K562 (cell line): Measurements from ENCODE around the gene DYRK1A. TPM values are rescaled to one million over a fixed set of nuclear protein-coding genes. Genes with fewer than 3 reads are reported as not detected.

ENCODE experiments used
- RCOR1 ChIP-seq, 2 experiments: IDR thresholded peaks; 2 replicates each; pipeline ENCODE4 v1.6.1; 2012; ENCODE audit warnings: low read depth in 2 of 2, low read length in 2 of 2, borderline replicate concordance in 1 of 2, improper control_type of control experiment in 1 of 2
- TCFL5 ChIP-seq: fragments of 250-450 bp; sonication (Bioruptor Pico); conservative IDR thresholded peaks from 2 replicates; pipeline ENCODE4 v1.6.1; 2021; ENCODE audit warnings: mild to moderate bottlenecking, moderate library complexity, matching md5 sums
- ZNF766 ChIP-seq: fragments of 200-800 bp; sonication (Bioruptor generic); conservative IDR thresholded peaks from 2 replicates; pipeline ENCODE4 v1.6.1; 2016; ENCODE audit warnings: missing genetic modification characterization, missing compliant biosample characterization
- polyA plus RNA-seq, 8 experiments: library from polyadenylated mRNA; depleted of rRNA in 4 of 8; stranded (reverse) in 5 of 8; unstranded in 3 of 8; fragments of >200 nt; fragmentation: Nextera tagmentation in 2 of 8; fragmentation: Illumina TruSeq in 1 of 8; extraction: Ambion mirVana in 2 of 8; extraction: Trizol in 1 of 8; gene quantifications; 2 replicates each; pipeline versions ENCODE4 v1.2.1 to v1.2.3, GENCODE V29; 2011 to 2014; ENCODE audit warnings: inconsistent platforms in 1 of 8, missing spikeins in 1 of 8
- total RNA-seq, 7 experiments: library from RNA; depleted of rRNA in 6 of 7; stranded (reverse); fragments of >200 nt in 6 of 7; fragmentation: Illumina TruSeq in 2 of 7; extraction: Trizol in 2 of 7; gene quantifications; 2 replicates each; pipeline versions ENCODE4 v1.2.1 to v1.2.3, GENCODE V29; 2011 to 2021; ENCODE audit warnings: low replicate concordance in 1 of 7
- TF ChIP-seq, protein P1 (sequence below): sonication (generic); formaldehyde crosslinking; IDR thresholded peaks from 2 replicates; pipeline ENCODE4 v1.8.0; 2023; ENCODE audit warnings: mild to moderate bottlenecking, missing genetic modification reagents
- TF ChIP-seq, protein P2 (sequence below), 3 experiments: IDR thresholded peaks in 2 of 3; conservative IDR thresholded peaks in 1 of 3; 2 replicates each; pipeline ENCODE4 v1.5.1; 2011 to 2012; ENCODE audit warnings: low read length in 3 of 3, mild to moderate bottlenecking in 3 of 3, control low read depth in 2 of 3, improper control_type of control experiment in 1 of 3, inconsistent platforms in 1 of 3, low read depth in 1 of 3, mixed read lengths in 1 of 3, moderate library complexity in 1 of 3; ENCODE audit not compliant: insufficient read depth in 2 of 3

The DYRK1A gene
- total and polyA plus RNA-seq, 9 of the 15 experiments (the other 6 are each of a cell fraction or from before 2014, with no cell fraction given), result 3.7 to 64.8 (median 42.3) TPM

DNA sequence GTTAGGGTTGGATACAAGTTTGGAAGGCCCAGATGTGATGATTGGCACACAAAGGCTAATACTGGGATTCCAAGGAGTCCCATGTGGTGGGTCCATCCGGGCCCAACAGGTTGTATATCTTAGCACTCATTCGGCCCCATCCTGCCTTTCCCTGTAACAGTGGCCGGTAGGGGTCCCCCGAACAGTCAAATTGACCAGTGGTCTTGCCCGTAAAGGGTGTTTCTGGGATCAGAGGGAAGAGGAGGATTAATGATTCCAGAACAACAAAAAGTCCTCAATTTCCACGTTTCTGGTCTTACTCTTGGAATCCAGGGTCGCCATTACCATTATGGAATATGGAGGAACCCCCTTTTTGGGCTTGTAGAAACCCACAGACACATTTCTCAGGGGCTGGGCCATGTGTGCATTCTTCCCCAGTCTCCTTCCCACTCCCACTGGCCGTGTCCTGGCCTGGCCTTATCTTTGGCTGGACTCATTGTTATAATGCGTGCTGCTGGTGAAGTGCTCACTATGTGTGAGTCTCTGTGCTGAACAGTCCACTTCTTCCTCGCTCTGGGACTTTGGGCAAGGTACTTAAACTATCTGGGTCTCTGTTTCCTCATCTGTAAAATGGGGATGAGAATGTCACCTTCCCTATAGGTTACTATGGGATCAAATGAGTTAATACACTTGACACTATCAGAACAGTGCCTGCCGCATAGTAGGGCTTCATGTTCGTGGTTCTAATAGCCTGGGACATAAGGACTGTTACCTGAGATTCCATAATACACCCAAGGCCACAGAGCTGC lies 161.8 kb downstream of the DYRK1A start (continued):
- TF ChIP-seq, protein P1, sequence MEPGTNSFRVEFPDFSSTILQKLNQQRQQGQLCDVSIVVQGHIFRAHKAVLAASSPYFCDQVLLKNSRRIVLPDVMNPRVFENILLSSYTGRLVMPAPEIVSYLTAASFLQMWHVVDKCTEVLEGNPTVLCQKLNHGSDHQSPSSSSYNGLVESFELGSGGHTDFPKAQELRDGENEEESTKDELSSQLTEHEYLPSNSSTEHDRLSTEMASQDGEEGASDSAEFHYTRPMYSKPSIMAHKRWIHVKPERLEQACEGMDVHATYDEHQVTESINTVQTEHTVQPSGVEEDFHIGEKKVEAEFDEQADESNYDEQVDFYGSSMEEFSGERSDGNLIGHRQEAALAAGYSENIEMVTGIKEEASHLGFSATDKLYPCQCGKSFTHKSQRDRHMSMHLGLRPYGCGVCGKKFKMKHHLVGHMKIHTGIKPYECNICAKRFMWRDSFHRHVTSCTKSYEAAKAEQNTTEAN (CRISPR knock-in tag), result no peak
- TF ChIP-seq, protein P2, sequence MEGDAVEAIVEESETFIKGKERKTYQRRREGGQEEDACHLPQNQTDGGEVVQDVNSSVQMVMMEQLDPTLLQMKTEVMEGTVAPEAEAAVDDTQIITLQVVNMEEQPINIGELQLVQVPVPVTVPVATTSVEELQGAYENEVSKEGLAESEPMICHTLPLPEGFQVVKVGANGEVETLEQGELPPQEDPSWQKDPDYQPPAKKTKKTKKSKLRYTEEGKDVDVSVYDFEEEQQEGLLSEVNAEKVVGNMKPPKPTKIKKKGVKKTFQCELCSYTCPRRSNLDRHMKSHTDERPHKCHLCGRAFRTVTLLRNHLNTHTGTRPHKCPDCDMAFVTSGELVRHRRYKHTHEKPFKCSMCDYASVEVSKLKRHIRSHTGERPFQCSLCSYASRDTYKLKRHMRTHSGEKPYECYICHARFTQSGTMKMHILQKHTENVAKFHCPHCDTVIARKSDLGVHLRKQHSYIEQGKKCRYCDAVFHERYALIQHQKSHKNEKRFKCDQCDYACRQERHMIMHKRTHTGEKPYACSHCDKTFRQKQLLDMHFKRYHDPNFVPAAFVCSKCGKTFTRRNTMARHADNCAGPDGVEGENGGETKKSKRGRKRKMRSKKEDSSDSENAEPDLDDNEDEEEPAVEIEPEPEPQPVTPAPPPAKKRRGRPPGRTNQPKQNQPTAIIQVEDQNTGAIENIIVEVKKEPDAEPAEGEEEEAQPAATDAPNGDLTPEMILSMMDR (IDR thresholded peaks at IDR 0.05 in 2 of 3, conservative IDR thresholded peaks at IDR 0.05 in 1 of 3; ENCODE audit: insufficient read depth in 2 of 3, low read depth in 1 of 3, low read length in 3 of 3), result peak; percentile 53 to 59 (median 56); a peak in 5 of 6 replicates
- TF ChIP-seq RCOR1 (IDR thresholded peaks at IDR 0.05; ENCODE audit: borderline replicate concordance in 1 of 2, low read depth in 2 of 2, low read length in 2 of 2) (0 out of 4 replicates have a peak, but pooled peaks of 1 of the 2 experiments have one; percentile 26), ZNF766 (CRISPR knock-in tag) (no peak), TCFL5 (CRISPR knock-in tag) (no peak)
